GM23248 (cell line): ENCODE measurements around the gene COASY.

Experiments
- EZH2 ChIP-seq: fragments of 200-600 bp; sonication (generic); IDR thresholded peaks from 2 replicates; pipeline ENCODE4 v1.6.1; 2018; ENCODE audit warnings: antibody characterized with exemption, mild to moderate bottlenecking; ENCODE audit not compliant: insufficient read depth, poor library complexity, severe bottlenecking
- EZH2phosphoT487 ChIP-seq: fragments of 200-600 bp; sonication (generic); IDR thresholded peaks from 2 replicates; pipeline ENCODE4 v1.6.1; 2018; ENCODE audit warnings: antibody characterized with exemption, moderate library complexity, mild to moderate bottlenecking, low read depth; ENCODE audit not compliant: insufficient read depth

DNA sequence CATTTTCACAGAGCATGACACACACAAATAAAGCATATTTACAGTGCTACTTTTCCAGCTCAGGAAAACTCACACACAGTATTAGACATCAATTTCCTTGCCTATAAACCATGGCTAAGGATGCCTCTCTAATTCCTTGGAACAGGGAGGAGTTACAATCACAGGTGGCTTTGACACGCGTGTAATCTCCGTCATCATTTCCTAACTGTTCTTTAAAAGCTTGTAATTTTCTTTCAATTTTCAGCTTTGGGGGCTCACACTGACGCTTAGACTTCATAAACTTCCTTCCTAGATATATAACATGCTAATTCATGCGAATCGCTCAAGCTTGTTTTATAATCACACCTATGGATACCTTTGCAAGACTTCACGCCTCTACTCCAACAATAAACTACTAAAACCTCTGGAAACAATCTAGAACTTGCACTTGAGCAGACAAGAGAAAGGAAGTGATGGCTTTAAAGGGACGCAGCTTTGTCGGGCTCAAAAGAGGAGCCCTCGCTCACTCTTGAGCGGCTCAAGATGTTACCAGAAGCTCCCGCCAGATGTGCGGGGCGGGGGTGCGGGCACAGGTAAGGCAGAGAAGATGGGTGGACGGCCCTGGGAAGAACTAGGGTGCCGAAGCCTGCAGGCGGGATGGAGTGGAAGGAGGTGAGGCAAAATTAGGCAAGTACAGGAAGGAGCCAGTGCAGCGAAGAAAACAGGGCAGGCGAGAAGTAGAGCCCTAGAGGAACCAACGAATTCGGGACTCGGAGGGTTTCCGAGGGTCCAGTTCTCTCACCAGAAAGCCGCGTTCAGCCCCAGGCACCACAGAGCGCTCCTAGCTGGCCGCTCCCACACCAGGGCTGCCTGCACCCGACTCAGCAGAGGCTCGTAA, 46.6 kb downstream of the COASY start:
- no peak for TF ChIP-seq EZH2phosphoT487
- no peak for TF ChIP-seq EZH2
